WERI-Rb-1 (cell line): ENCODE measurements around the gene CDH5.

Source experiments
- DNase-seq: peaks from one replicate; pipeline ENCODE4 v3.0.0-alpha.2; 2020
- H3K27ac ChIP-seq: fragments of 250-450 bp; sonication (Bioruptor Pico); 2 replicates; pipeline ENCODE4 v1.5.1; 2020; ENCODE audit warnings: mild to moderate bottlenecking, moderate library complexity
- H3K27me3 ChIP-seq: fragments of 250-450 bp; sonication (Bioruptor Pico); 2 replicates; pipeline ENCODE4 v1.5.1; 2021; ENCODE audit warnings: mild to moderate bottlenecking, low read depth, moderate library complexity; ENCODE audit not compliant: insufficient read depth, severe bottlenecking
- H3K36me3 ChIP-seq: fragments of 250-450 bp; sonication (Bioruptor Pico); 2 replicates; pipeline ENCODE4 v1.5.1; 2020; ENCODE audit warnings: mild to moderate bottlenecking, moderate library complexity
- H3K4me3 ChIP-seq: 2 replicates; pipeline ENCODE4 v1.5.1; 2011; ENCODE audit warnings: low read depth, mild to moderate bottlenecking, control low read depth, low read length
- H3K9me3 ChIP-seq: fragments of 250-450 bp; sonication (Bioruptor Pico); 2 replicates; pipeline ENCODE4 v1.5.1; 2021; ENCODE audit warnings: mild to moderate bottlenecking, moderate library complexity; ENCODE audit not compliant: severe bottlenecking
- TF ChIP-seq, protein P1 (sequence below): IDR thresholded peaks from 2 replicates; pipeline ENCODE4 v1.5.1; 2011; ENCODE audit warnings: low read depth, mild to moderate bottlenecking, control low read depth, inconsistent platforms, low read length

CDH5 gene

DNA sequence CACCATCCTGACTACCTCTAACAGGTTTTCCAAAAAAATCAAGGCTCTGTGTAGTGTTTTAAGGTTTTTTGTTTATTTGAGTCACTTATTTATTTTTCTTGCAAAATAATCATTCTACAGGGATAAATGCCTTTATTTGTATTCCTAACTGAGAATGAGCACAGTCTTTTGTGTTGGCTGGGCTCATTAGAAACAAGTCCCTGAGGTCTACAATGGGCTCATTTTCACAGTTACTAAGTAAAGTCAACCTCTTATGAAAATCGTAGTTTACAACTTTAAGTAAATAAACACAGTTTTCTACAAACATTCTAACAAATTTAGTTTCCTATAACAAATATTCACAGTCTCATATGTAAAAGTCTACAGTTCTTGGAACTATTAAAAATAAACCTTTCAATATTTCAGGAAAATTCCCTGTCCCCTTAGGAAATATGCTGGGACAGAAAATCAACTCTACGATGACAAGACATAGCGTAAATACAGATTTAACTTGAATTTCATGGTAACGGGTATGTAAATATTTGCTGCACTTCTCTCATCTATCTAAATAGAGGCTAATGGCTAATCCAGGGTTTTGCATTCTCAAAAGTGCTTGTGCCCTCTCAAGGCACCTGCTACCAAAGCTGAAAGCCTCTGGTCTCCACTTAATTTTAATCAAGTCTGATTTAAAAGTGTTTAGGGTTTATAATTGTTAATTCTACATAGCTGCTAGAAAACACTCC is 31.5 kb upstream of the CDH5 start:
- TF ChIP-seq, protein P1, sequence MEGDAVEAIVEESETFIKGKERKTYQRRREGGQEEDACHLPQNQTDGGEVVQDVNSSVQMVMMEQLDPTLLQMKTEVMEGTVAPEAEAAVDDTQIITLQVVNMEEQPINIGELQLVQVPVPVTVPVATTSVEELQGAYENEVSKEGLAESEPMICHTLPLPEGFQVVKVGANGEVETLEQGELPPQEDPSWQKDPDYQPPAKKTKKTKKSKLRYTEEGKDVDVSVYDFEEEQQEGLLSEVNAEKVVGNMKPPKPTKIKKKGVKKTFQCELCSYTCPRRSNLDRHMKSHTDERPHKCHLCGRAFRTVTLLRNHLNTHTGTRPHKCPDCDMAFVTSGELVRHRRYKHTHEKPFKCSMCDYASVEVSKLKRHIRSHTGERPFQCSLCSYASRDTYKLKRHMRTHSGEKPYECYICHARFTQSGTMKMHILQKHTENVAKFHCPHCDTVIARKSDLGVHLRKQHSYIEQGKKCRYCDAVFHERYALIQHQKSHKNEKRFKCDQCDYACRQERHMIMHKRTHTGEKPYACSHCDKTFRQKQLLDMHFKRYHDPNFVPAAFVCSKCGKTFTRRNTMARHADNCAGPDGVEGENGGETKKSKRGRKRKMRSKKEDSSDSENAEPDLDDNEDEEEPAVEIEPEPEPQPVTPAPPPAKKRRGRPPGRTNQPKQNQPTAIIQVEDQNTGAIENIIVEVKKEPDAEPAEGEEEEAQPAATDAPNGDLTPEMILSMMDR, result no peak
- DNase-seq, result no peak
- Histone ChIP-seq H3K4me3 (no peak overlapping the region), H3K27ac (no peak overlapping the region), H3K36me3 (no peaks in the 10 kb centered on the region), H3K9me3 (peaks cover 7% of the 10 kb centered on the region), H3K27me3 (no peaks in the 10 kb centered on the region)

DNA sequence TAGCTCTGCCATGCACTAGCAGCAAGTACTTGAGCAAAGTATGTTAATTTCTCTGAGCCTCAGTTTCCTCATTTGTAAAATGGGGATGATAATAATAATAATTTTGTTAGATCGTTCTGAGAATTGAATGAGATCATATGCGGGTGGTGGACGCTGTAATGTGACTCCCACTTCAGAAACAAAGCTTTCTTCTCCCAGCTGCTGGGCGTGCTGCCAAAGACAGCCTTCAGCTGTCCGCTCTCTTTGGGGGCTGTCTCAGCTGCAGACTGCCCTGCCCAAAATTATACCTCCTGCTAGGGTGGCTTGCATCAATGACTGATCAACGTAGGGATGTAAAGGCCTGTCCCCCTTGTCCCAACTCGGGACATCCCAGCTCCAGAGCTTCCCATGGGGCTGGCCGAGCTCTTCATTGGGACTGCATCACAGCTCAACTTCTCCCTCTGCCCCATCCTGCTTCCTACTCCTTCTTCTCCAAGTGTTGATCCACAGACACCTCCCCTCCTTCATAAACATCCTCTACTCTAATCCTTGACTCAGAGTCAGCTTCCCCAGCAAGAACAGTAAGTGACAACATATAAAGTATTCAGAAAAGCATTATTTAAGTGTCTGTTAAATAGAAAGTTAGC is 30.7 kb upstream of the CDH5 start:
- no peak overlapping the region for H3K4me3 ChIP-seq
- no peaks in the 10 kb centered on the region for H3K27me3 ChIP-seq
- no peaks in the 10 kb centered on the region for H3K36me3 ChIP-seq
- H3K27ac ChIP-seq, result no peak overlapping the region
- no peak for DNase-seq
- peaks cover 7% of the 10 kb centered on the region for H3K9me3 ChIP-seq
- TF ChIP-seq, protein P1, result no peak

DNA sequence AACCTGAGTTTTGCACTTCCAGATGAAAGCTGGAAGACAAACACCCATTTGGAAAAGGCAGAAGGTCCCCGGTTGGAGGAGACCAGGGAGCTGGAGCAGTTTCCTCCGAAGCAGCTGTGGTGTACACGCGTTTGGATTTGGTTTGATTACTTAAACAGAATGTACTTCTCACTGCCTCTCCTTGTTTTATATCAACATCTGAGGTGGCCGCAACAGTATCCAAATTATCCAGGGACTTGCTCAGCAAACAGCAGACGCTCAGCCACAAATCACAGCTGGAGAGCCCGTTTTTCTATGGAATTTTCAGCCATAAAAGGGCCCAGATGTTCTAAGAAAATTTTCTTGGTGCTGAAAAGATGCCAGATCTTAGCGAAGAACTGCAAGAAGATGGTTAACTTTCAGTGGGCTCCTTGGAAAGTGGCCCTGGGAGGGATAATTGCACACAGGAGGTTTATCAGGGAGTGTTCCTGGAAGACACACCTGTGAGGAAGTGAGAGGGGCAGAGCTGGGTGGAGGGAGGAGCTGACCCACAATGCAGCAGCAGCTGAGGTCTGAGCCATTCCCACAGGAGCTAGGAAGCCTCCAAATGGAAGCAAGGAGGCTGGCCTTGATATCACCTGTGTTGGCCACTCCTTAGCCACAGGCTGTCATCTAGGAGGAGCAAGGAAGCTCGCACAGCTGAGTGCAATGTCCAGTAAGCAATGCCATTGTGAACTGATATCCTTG is 28.9 kb upstream of the CDH5 start:
- Histone ChIP-seq H3K4me3 (no peak overlapping the region), H3K27me3 (no peaks in the 10 kb centered on the region), H3K36me3 (no peaks in the 10 kb centered on the region), H3K9me3 (peaks cover 7% of the 10 kb centered on the region), H3K27ac (no peak overlapping the region)
- TF ChIP-seq, protein P1, result no peak
- no peak for DNase-seq

DNA sequence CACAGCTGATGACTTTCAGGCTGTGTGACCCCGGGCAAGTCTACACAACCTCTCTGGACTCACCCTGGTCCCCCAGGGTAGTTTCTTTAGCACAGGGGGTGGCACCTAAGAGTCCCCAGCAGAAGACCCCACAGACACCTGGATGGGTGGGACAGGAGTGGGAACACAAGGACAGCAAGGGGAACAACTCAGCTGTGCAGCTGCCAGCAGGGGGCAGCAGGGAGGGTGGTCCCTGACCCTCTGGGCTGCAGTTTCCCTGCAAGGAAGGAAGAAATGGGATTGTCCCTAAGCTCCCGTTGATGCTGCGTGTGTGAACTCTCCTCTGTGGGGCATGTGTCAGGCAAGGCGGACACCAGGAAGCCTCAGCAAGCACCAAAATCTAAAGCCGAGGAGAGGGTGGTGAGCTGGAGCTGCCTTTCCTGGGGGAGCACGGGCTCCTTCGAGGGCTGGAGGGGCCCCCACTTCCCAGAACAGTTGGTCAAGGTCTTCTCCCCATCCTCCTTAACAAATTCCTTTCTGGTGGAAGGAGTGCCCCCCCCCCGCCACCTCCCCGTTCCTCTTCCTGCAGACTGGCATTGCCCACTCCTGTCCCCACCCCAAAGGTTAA is 24.1 kb upstream of the CDH5 start:
- peak; percentile 66 for DNase-seq
- TF ChIP-seq, protein P1, result peak; percentile 99
- H3K27ac ChIP-seq, result no peak overlapping the region
- no peaks in the 10 kb centered on the region for H3K27me3 ChIP-seq
- H3K9me3 ChIP-seq, result no peaks in the 10 kb centered on the region
- no peaks in the 10 kb centered on the region for H3K36me3 ChIP-seq
- no peak overlapping the region for H3K4me3 ChIP-seq

DNA sequence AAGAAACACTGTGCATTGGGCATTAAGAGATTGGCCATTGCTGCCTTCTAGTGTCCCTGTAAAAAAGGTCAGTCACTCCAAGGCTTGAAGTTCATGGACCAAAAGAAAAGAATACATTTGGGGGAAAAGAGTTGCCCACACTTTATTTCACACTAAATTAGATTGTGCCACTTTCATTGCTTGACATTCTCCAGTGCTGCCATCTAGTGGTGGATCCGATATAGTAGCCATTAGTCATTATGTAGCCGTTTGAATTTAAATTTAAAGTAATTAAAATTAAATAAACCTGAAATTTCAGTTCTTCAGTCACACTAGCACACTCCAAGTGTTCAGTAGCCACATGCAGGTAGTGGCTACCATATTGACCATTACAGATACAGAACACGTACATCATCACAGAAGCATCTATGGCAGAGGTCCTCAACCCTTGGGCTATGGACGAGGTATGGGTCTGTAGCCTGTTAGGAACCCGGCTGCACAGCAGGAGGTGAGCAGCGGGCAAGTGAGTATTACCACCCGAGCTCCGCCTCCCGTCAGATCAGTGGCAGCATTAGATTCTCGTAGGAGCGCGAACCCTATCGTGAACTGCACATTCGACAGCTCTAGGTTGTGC is 21.9 kb upstream of the CDH5 start:
- TF ChIP-seq, protein P1, result peak; percentile 44; the same call in 1 of the 2 replicates
- no peaks in the 10 kb centered on the region for H3K27me3 ChIP-seq
- DNase-seq, result peak; percentile 28
- no peaks in the 10 kb centered on the region for H3K9me3 ChIP-seq
- H3K4me3 ChIP-seq, result no peak overlapping the region
- no peak overlapping the region for H3K27ac ChIP-seq
- H3K36me3 ChIP-seq, result no peaks in the 10 kb centered on the region
